IMR-90 (cell line): Measurements from ENCODE around the gene GALNT13. TPM values are rescaled to one million over a fixed set of nuclear protein-coding genes. Genes with fewer than 3 reads are reported as not detected.

Source experiments
- ATAC-seq: fragments of 200-7000 bp; cut with Tn5 transposase; 2 replicates; pipeline ENCODE4 v1.9.1; 2020; ENCODE audit warnings: low read depth, mild to moderate bottlenecking, moderate library complexity
- BruUV-seq: library from RNA; stranded (reverse); fragments of 400-500 nt; replicated peaks from 2 replicates; lab custom pipeline; 2021; lab: Mats Ljungman, UMichigan
- CTCF ChIA-PET: fragments of 300-600 bp; formaldehyde crosslinking; extraction: SDS; loops from one replicate; lab custom pipeline; 2021; ENCODE audit warnings: antibody characterized with exemption; lab: Yijun Ruan, JAX
- POLR2A ChIA-PET: fragments of 300-600 bp; sonication (Branson Sonifier 250); formaldehyde crosslinking; loops from one replicate; lab custom pipeline; 2022; ENCODE audit warnings: antibody characterized with exemption; ENCODE audit not compliant: unreplicated experiment; lab: Charles Lee
- DNase-seq: peaks from one replicate; pipeline ENCODE4 v3.0.0; 2013
- H2AFZ ChIP-seq: replicated peaks from 2 replicates; pipeline ENCODE3; 2013; ENCODE audit warnings: low read length, mild to moderate bottlenecking; ENCODE audit not compliant: poor library complexity
- H2AK5ac ChIP-seq: 2 replicates; pipeline ENCODE4 v1.6.1; 2013; ENCODE audit warnings: low read depth, low read length, inconsistent platforms
- H2AK9ac ChIP-seq: replicated peaks from 2 replicates; pipeline ENCODE3; 2013; ENCODE audit warnings: mild to moderate bottlenecking, low read depth, low read length, moderate library complexity; ENCODE audit not compliant: poor library complexity
- H2BK120ac ChIP-seq: 2 replicates; pipeline ENCODE4 v1.6.1; 2013; ENCODE audit warnings: low read depth, low read length, inconsistent platforms
- H2BK15ac ChIP-seq: 3 replicates; pipeline ENCODE4 v1.6.1; 2013; ENCODE audit warnings: low read depth, low read length, inconsistent platforms
- H2BK20ac ChIP-seq: 2 replicates; pipeline ENCODE4 v1.6.1; 2013; ENCODE audit warnings: low read depth, mild to moderate bottlenecking, inconsistent platforms, low read length, moderate library complexity
- H2BK5ac ChIP-seq: 2 replicates; pipeline ENCODE4 v1.6.1; 2013; ENCODE audit warnings: mild to moderate bottlenecking, low read depth, low read length, inconsistent platforms; ENCODE audit not compliant: poor library complexity, severe bottlenecking
- H3K14ac ChIP-seq: replicated peaks from 2 replicates; pipeline ENCODE4 v1.6.1; 2013; ENCODE audit warnings: low read depth, low read length, inconsistent platforms
- H3K18ac ChIP-seq: 2 replicates; pipeline ENCODE4 v1.6.1; 2013; ENCODE audit warnings: low read depth, low read length, control low read depth
- H3K23ac ChIP-seq: 2 replicates; pipeline ENCODE4 v1.6.1; 2013; ENCODE audit warnings: low read depth, low read length, inconsistent platforms
- H3K27ac ChIP-seq: 2 replicates; pipeline ENCODE4 v1.5.1; 2013; ENCODE audit warnings: mild to moderate bottlenecking, control low read depth, low read length; ENCODE audit not compliant: insufficient read depth
- H3K27me3 ChIP-seq: 2 replicates; pipeline ENCODE4 v1.6.1; 2013; ENCODE audit warnings: low read length; ENCODE audit not compliant: control insufficient read depth, insufficient read depth
- H3K36me3 ChIP-seq: 2 replicates; pipeline ENCODE4 v1.6.1; 2013; ENCODE audit warnings: low read length, mixed read lengths; ENCODE audit not compliant: control insufficient read depth, insufficient read depth
- H3K4ac ChIP-seq: 2 replicates; pipeline ENCODE4 v1.6.1; 2013; ENCODE audit warnings: low read depth, low read length, inconsistent platforms
- H3K4me1 ChIP-seq: 2 replicates; pipeline ENCODE4 v1.6.1; 2013; ENCODE audit warnings: low read length, mixed read lengths; ENCODE audit not compliant: control insufficient read depth, insufficient read depth
- H3K4me2 ChIP-seq: 2 replicates; pipeline ENCODE4 v1.6.1; 2013; ENCODE audit warnings: low read depth, mild to moderate bottlenecking, control low read depth, low read length, moderate library complexity
- H3K4me3 ChIP-seq: 2 replicates; pipeline ENCODE4 v1.5.1; 2013; ENCODE audit warnings: low read depth, mild to moderate bottlenecking, control low read depth, low read length, moderate library complexity; ENCODE audit not compliant: insufficient read depth
- H3K56ac ChIP-seq: 2 replicates; pipeline ENCODE4 v1.6.1; 2013; ENCODE audit warnings: low read length, inconsistent platforms; ENCODE audit not compliant: insufficient read depth; ENCODE audit errors: extremely low read depth
- H3K79me1 ChIP-seq, 2 experiments: 2 replicates each; pipeline ENCODE4 v1.6.1; 2013; ENCODE audit warnings: low read length in 2 of 2, inconsistent platforms in 1 of 2, low read depth in 1 of 2
- H3K9ac ChIP-seq: 2 replicates; pipeline ENCODE4 v1.6.1; 2013; ENCODE audit warnings: low read depth, low read length, control low read depth
- H3K9me1 ChIP-seq: 2 replicates; pipeline ENCODE4 v1.6.1; 2013; ENCODE audit warnings: low read length, inconsistent platforms; ENCODE audit not compliant: insufficient read depth
- H3K9me3 ChIP-seq: 2 replicates; pipeline ENCODE4 v1.6.1; 2013; ENCODE audit warnings: low read length; ENCODE audit not compliant: control insufficient read depth, insufficient read depth
- H4K20me1 ChIP-seq: 2 replicates; pipeline ENCODE4 v1.6.1; 2013; ENCODE audit warnings: low read length, inconsistent platforms; ENCODE audit not compliant: insufficient read depth
- H4K5ac ChIP-seq: 2 replicates; pipeline ENCODE4 v1.6.1; 2013; ENCODE audit warnings: mild to moderate bottlenecking, low read depth, low read length, control low read depth
- H4K8ac ChIP-seq, 2 experiments: 2 replicates each; pipeline ENCODE4 v1.6.1; 2013; ENCODE audit warnings: low read depth in 2 of 2, low read length in 2 of 2, control low read depth in 1 of 2, inconsistent platforms in 1 of 2
- H4K91ac ChIP-seq: 2 replicates; pipeline ENCODE4 v1.6.1; 2013; ENCODE audit warnings: low read depth, low read length, inconsistent platforms; ENCODE audit not compliant: insufficient read depth
- BHLHE40 ChIP-seq: fragments of 150-350 bp; IDR thresholded peaks from 2 replicates; pipeline ENCODE4 v1.6.1; 2016; ENCODE audit warnings: mild to moderate bottlenecking, low read depth, low read length
- CEBPB ChIP-seq: IDR thresholded peaks from 2 replicates; pipeline ENCODE4 v1.6.1; 2012; ENCODE audit warnings: low read depth, low read length, improper control_type of control experiment
- CHD1 ChIP-seq: IDR thresholded peaks from 2 replicates; pipeline ENCODE4 v1.6.1; 2012; ENCODE audit warnings: low read depth, low read length, improper control_type of control experiment
- CTCF ChIP-seq: conservative IDR thresholded peaks from 2 replicates; pipeline ENCODE4 v1.5.1; 2012; ENCODE audit warnings: mild to moderate bottlenecking, low read depth, low read length, improper control_type of control experiment
- ELK1 ChIP-seq: fragments of 150-350 bp; IDR thresholded peaks from 2 replicates; pipeline ENCODE4 v1.6.1; 2016; ENCODE audit warnings: low read depth, mild to moderate bottlenecking, low read length, moderate library complexity, borderline replicate concordance
- FOS ChIP-seq: fragments of 150-350 bp; IDR thresholded peaks from 2 replicates; pipeline ENCODE4 v1.6.1; 2016; ENCODE audit warnings: low read depth, low read length
- MAFK ChIP-seq: IDR thresholded peaks from 2 replicates; pipeline ENCODE4 v1.6.1; 2012; ENCODE audit warnings: low read depth, low read length, improper control_type of control experiment
- MAZ ChIP-seq: IDR thresholded peaks from 2 replicates; pipeline ENCODE4 v1.6.1; 2012; ENCODE audit warnings: low read depth, mild to moderate bottlenecking, low read length, improper control_type of control experiment, moderate library complexity, borderline replicate concordance
- MXI1 ChIP-seq: IDR thresholded peaks from 2 replicates; pipeline ENCODE4 v1.6.1; 2012; ENCODE audit warnings: low read depth, mild to moderate bottlenecking, low read length, moderate library complexity, borderline replicate concordance
- NFE2L2 ChIP-seq: fragments of 150-350 bp; IDR thresholded peaks from 2 replicates; pipeline ENCODE4 v1.6.1; 2016; ENCODE audit warnings: low read depth, mild to moderate bottlenecking, low read length
- POLR2A ChIP-seq: IDR thresholded peaks from 2 replicates; pipeline ENCODE4 v1.6.1; 2012; ENCODE audit warnings: mild to moderate bottlenecking, low read depth, low read length
- RAD21 ChIP-seq: IDR thresholded peaks from 2 replicates; pipeline ENCODE4 v1.6.1; 2012; ENCODE audit warnings: low read length, improper control_type of control experiment
- RCOR1 ChIP-seq: IDR thresholded peaks from 2 replicates; pipeline ENCODE4 v1.6.1; 2012; ENCODE audit warnings: mild to moderate bottlenecking, low read length, improper control_type of control experiment; ENCODE audit not compliant: insufficient replicate concordance
- RFX5 ChIP-seq: IDR thresholded peaks from 2 replicates; pipeline ENCODE4 v1.8.0; 2012; ENCODE audit warnings: low read depth, mild to moderate bottlenecking, low read length, moderate library complexity
- SMC3 ChIP-seq: fragments of 150-350 bp; IDR thresholded peaks from 2 replicates; pipeline ENCODE4 v1.6.1; 2016; ENCODE audit warnings: low read depth, mild to moderate bottlenecking, antibody characterized with exemption, low read length, moderate library complexity
- USF2 ChIP-seq: fragments of 150-350 bp; IDR thresholded peaks from 2 replicates; pipeline ENCODE4 v1.6.1; 2017; ENCODE audit warnings: mild to moderate bottlenecking, antibody characterized with exemption, low read length, low read depth
- WGBS, 2 experiments: methylation state at CpG; one replicate each; pipeline versions ENCODE4 v1.1.5 to v1.1.7; 2013; ENCODE audit warnings: missing lambda C conversion rate in 2 of 2; ENCODE audit not compliant: insufficient read length in 1 of 2; ENCODE audit errors: extremely low coverage in 2 of 2; 5-methylcytosine and 5-hydroxymethylcytosine counted together
- dilution Hi-C: fragments of 300-500 bp; cut with HindIII; formaldehyde crosslinking; loops from one replicate; pipeline ENCODE4 v1.14.3; 2018; ENCODE audit warnings: low sequenced_read_pairs; ENCODE audit not compliant: unreplicated experiment
- in situ Hi-C: fragments of 300-500 bp; cut with MboI; formaldehyde crosslinking; loops from 3 replicates; pipeline ENCODE4 v1.14.3; 2019; ENCODE audit warnings: low sequenced_read_pairs, inconsistent platforms, mixed read lengths
- intact Hi-C: fragments of 100-400 bp; cut with micrococcal nuclease; formaldehyde crosslinking; loops from 2 replicates; pipeline ENCODE4 v1.10.0; 2022
- polyA plus RNA-seq, 3 experiments: library from polyadenylated mRNA; depleted of rRNA; stranded (reverse); fragments of >200 nt; gene quantifications; 2 replicates each; pipeline ENCODE4 v1.2.3, GENCODE V29; 2012; ENCODE audit warnings: low replicate concordance in 1 of 3
- total RNA-seq: library from RNA; depleted of rRNA; stranded (reverse); fragments of >200 nt; gene quantifications from 2 replicates; pipeline ENCODE4 v1.2.3, GENCODE V29; 2012

GALNT13 gene
- total and polyA plus RNA-seq, 2 of the 4 experiments (the other 2 are of a cell fraction): 0.03 TPM; not detected in 1

- no peak for ATAC-seq
- Histone ChIP-seq H3K4me1 (no peaks in the 10 kb centered on the region), H2BK20ac (no peak overlapping the region), H4K5ac (no peak overlapping the region), H3K4ac (no peak overlapping the region), H4K20me1 (no peaks in the 10 kb centered on the region), H2BK120ac (no peak overlapping the region), H3K4me3 (no peak overlapping the region), H3K23ac (no peak overlapping the region), H3K36me3 (no peaks in the 10 kb centered on the region), H2AK9ac (no peak overlapping the region), H4K8ac (no peak overlapping the region), H2AFZ (no peak overlapping the region), H2AK5ac (no peak overlapping the region), H3K9me3 (peaks cover 2% of the 10 kb centered on the region; the same call in 1 of the 2 replicates), H3K79me1 (no peaks in the 10 kb centered on the region), H3K18ac (no peak overlapping the region), H3K4me2 (no peak overlapping the region), H4K91ac (no peak overlapping the region), H3K27me3 (no peaks in the 10 kb centered on the region), H2BK15ac (no peak overlapping the region), H3K14ac (no peak overlapping the region), H2BK5ac (no peak overlapping the region), H3K27ac (no peak overlapping the region), H3K9me1 (no peaks in the 10 kb centered on the region), H3K56ac (no peak overlapping the region), H3K9ac (no peak overlapping the region)
- in situ Hi-C loops (no loop called here), dilution Hi-C loops (no loop called here), intact Hi-C loops (no loop called here)
- no peak for TF ChIP-seq RFX5
- TF ChIP-seq ELK1: no peak
- TF ChIP-seq CTCF: no peak
- TF ChIP-seq SMC3: no peak
- TF ChIP-seq NFE2L2: no peak
- TF ChIP-seq RCOR1: no peak
- TF ChIP-seq CHD1: no peak
- no peak for TF ChIP-seq POLR2A
- no peak for TF ChIP-seq MAFK
- TF ChIP-seq MAZ: no peak
- no peak for TF ChIP-seq MXI1
- TF ChIP-seq FOS: no peak
- TF ChIP-seq BHLHE40: no peak
- TF ChIP-seq USF2: no peak
- TF ChIP-seq RAD21: no peak
- TF ChIP-seq CEBPB: no peak
- ChIA-PET POLR2A (no interaction called here), CTCF (no interaction called here)
- WGBS, 2 experiments: no CpG with 5 or more reads among the region's 1 CpG
- no peak for DNase-seq
- no TSS peak for BruUV-seq
Observed at GRCh38 chr2:154078926-154079325, 207.2 kb downstream of the GALNT13 start.
